AG04450 (cell line): ENCODE measurements around the gene PMEL. TPM values are rescaled to one million over a fixed set of nuclear protein-coding genes. Genes with fewer than 3 reads are reported as not detected.

Experiments
- CTCF ChIA-PET: fragments of 300-600, 350-600 bp; formaldehyde crosslinking; extraction: SDS; loops from one replicate; lab custom pipeline; 2022; ENCODE audit warnings: antibody characterized with exemption, inconsistent platforms; lab: Charles Lee
- POLR2A ChIA-PET: fragments of 350-600 bp; formaldehyde crosslinking; extraction: SDS; loops from one replicate; lab custom pipeline; 2021; ENCODE audit warnings: antibody characterized with exemption, inconsistent platforms; lab: Yijun Ruan, JAX
- DNase-seq: peaks from one replicate; pipeline ENCODE4 v3.0.0-alpha.2; 2011; ENCODE audit warnings: low read depth, low spot score
- H3K27ac ChIP-seq: one replicate; pipeline ENCODE4 v1.5.1; 2012; ENCODE audit warnings: low read depth, low read length, control low read depth
- H3K27me3 ChIP-seq: one replicate; pipeline ENCODE4 v1.6.0; 2012; ENCODE audit warnings: low read length; ENCODE audit not compliant: control insufficient read depth, insufficient read depth
- H3K4me3 ChIP-seq: 2 replicates; pipeline ENCODE4 v1.5.1; 2011; ENCODE audit warnings: mild to moderate bottlenecking, low read depth, low read length, control low read depth
- H3K9me3 ChIP-seq: 2 replicates; pipeline ENCODE4 v1.5.1; 2012; ENCODE audit warnings: low read length; ENCODE audit not compliant: control insufficient read depth, insufficient read depth
- polyA plus RNA-seq: library from polyadenylated mRNA; depleted of rRNA; stranded (reverse); fragments of >200 nt; gene quantifications from 2 replicates; pipeline ENCODE4 v1.2.3, GENCODE V29; 2011
- TF ChIP-seq, protein P1 (sequence below): IDR thresholded peaks from 2 replicates; pipeline ENCODE4 v1.5.1; 2011; ENCODE audit warnings: low read depth, low read length, control low read depth, inconsistent platforms

Gene PMEL
- polyA plus RNA-seq, 1 experiment: 1.6 TPM

DNA sequence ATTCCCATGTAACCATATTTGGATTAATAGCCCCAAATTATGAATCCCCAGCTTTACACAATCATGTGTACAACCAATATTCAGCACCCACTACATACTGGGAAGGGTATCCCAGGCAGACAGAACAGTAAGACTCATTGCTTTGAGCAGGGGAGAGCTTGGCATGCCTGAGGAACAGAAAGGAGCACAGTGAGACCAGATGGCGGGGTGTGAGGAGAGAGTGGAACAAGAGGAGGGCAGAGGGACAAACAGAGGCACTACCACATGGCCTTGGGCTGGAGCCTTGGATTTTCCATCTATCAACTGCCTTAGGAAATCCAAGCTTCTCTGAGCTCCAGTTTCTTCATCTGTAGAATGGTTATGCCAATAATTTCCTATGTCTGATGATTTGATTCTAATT, 31.1 kb downstream of the PMEL start:
- ChIA-PET CTCF (interaction anchor here (0.6 to 2.2 kb wide), 4 partner anchors 20 to 197 kb away, joined by 3 to 16 read pairs (median 7); no protein-coding TSS in a partner anchor), POLR2A (no interaction called here)
- H3K27ac ChIP-seq: no peak overlapping the region
- no peaks in the 10 kb centered on the region for H3K9me3 ChIP-seq
- H3K27me3 ChIP-seq: no peaks in the 10 kb centered on the region
- no peak overlapping the region for H3K4me3 ChIP-seq
- no peak for DNase-seq
- TF ChIP-seq, protein P1, sequence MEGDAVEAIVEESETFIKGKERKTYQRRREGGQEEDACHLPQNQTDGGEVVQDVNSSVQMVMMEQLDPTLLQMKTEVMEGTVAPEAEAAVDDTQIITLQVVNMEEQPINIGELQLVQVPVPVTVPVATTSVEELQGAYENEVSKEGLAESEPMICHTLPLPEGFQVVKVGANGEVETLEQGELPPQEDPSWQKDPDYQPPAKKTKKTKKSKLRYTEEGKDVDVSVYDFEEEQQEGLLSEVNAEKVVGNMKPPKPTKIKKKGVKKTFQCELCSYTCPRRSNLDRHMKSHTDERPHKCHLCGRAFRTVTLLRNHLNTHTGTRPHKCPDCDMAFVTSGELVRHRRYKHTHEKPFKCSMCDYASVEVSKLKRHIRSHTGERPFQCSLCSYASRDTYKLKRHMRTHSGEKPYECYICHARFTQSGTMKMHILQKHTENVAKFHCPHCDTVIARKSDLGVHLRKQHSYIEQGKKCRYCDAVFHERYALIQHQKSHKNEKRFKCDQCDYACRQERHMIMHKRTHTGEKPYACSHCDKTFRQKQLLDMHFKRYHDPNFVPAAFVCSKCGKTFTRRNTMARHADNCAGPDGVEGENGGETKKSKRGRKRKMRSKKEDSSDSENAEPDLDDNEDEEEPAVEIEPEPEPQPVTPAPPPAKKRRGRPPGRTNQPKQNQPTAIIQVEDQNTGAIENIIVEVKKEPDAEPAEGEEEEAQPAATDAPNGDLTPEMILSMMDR: no peak

DNA sequence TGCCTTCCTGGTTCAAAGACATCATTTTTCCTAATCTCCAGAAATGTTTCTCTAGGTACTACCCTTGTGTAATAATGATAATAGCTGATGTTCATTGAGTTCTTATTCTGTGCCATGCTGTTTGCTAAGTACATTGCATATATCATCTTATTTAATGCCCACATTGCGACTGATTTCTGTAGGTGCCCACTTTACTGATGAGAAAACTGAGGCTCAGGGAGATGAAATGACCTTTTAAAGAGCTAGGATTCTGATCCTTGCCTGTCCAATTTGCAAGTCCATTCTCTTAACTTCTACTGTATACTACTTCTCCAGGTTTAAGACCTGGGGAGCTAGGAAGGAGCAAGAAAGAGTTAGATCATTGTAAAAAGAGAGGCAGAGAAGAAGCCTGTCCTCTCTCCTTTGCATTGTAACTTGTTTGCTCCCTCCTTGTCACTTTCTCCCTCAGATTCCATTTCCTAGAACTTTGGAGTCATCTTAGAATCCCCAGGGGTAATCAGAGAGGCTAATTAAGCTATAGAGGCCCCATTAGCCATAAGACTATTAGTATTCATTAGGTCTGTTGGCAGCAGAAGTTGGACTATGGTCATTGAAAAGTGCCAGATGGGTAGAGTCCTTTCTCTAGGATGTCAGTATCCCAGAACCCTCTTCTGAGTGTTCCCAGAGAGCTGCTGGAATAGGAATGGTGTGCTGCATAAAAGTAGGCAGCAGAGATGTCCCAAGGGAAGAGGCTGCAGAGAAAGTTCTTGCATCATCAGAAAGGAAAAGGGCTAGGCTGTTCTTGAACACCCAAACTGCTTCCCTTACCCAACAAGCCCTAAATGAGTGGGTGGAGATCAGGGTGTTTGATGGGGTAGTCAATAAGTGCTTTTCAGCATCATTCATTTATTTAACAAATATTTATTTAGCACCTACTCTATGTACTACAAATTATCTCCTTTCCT, 31.8 kb downstream of the PMEL start:
- ChIA-PET POLR2A (interaction anchor here (0.6 to 1.0 kb wide), 2 partner anchors 87 to 110 kb away, joined by 3 read pairs; no protein-coding TSS in a partner anchor), CTCF (interaction anchor here (0.6 to 2.2 kb wide), 4 partner anchors 19 to 196 kb away, joined by 3 to 16 read pairs (median 3); no protein-coding TSS in a partner anchor)
- DNase-seq: no peak
- H3K4me3 ChIP-seq: no peak overlapping the region
- TF ChIP-seq, protein P1: no peak
- no peak overlapping the region for H3K27ac ChIP-seq
- no peaks in the 10 kb centered on the region for H3K27me3 ChIP-seq
- no peaks in the 10 kb centered on the region for H3K9me3 ChIP-seq

DNA sequence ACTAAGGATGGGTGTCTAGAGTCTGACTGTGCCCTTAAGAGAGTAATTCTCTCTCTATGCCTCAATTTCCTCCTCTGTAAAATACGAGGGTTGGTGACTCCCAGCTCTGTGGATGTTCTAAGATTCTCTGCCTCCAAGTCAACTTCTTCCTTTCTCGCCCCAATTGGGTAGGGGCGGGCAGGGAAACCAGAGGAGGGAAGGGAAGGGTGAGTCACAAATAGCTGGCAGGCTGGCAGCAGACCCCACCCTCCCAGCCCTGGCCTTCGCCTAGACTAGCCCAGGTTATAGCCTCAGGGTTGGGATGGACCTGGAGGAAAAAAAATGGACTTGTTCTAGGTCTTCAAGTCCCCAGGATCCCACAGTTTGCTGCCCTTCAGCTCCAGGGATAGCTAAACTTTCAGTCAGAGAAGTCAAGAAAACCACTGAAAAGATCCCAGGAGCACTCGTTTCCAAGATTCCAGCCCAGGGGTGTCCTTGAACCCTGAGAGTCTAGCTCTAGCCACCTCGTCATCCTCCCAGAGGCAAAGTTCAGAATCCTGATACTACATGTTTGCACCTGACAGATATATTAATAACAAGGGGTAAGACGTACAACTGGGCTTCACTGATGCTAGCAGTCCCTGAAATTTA, 32.6 kb downstream of the PMEL start:
- TF ChIP-seq, protein P1: no peak
- H3K27me3 ChIP-seq: no peaks in the 10 kb centered on the region
- H3K9me3 ChIP-seq: no peaks in the 10 kb centered on the region
- no peak for DNase-seq
- POLR2A ChIA-PET: interaction anchor here (0.6 to 1.0 kb wide), 2 partner anchors 86 to 109 kb away, joined by 3 read pairs; no protein-coding TSS in a partner anchor
- CTCF ChIA-PET: interaction anchor here (1.2 to 2.2 kb wide), 4 partner anchors 22 to 195 kb away, joined by 3 to 16 read pairs (median 4); no protein-coding TSS in a partner anchor
- H3K27ac ChIP-seq: no peak overlapping the region
- peak overlapping the region; percentile 89 for H3K4me3 ChIP-seq

DNA sequence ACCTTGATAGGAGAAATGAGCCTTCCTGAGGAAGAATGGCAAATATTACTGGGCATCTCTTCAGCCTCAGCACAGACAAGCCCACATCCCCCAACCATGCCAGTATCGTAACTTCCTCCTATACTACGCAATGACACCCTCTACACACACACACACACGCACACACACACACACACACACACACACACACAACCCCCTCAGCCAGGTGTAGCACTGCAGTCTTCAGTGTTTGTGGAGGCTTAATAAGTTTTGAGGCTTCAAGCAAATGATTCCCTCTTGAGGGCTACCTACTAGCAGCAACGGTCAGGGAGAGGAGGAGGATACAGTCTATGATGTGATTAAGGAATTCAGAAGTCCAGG, 33.3 kb downstream of the PMEL start:
- TF ChIP-seq, protein P1: no peak
- POLR2A ChIA-PET: interaction anchor here (1.0 kb wide), 1 partner anchor 63 kb away, joined by 4 read pairs; no protein-coding TSS in a partner anchor
- no peak for DNase-seq
- H3K27me3 ChIP-seq: no peaks in the 10 kb centered on the region
- peak overlapping the region; percentile 47 for H3K27ac ChIP-seq
- no peaks in the 10 kb centered on the region; the same call in 1 of the 2 replicates for H3K9me3 ChIP-seq
- peak overlapping the region; percentile 89 for H3K4me3 ChIP-seq
- CTCF ChIA-PET: interaction anchor here (0.5 to 2.2 kb wide), 5 partner anchors 23 to 250 kb away, joined by 3 to 16 read pairs (median 4); no protein-coding TSS in a partner anchor
